GM10847 (cell line): ENCODE data around the gene ACP3.

Experiments
- POLR2A ChIP-seq: IDR thresholded peaks from 2 replicates; pipeline ENCODE4 v1.6.1; 2011; ENCODE audit not compliant: insufficient read length; ENCODE audit errors: extremely low read depth

Gene ACP3

DNA sequence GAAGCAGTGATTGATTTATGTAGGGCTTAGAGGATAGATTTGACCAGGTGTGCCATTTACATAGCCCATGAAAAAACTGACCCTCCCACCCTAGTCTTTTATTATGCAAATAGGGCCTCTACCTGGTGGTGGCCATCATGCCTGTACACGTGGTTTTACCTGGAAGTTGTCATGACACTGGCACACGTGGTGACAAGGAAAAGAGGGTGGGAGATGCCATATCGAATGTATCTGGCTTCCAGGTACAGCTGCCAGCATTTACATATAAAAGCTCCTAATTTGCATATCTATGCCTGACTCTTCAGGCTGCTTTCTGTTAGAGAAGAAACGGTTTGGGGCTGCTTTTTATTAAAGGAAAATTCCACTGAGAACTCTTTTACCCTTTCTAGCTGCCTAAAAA lies 65.1 kb downstream of the ACP3 start:
- no peak for TF ChIP-seq POLR2A

DNA sequence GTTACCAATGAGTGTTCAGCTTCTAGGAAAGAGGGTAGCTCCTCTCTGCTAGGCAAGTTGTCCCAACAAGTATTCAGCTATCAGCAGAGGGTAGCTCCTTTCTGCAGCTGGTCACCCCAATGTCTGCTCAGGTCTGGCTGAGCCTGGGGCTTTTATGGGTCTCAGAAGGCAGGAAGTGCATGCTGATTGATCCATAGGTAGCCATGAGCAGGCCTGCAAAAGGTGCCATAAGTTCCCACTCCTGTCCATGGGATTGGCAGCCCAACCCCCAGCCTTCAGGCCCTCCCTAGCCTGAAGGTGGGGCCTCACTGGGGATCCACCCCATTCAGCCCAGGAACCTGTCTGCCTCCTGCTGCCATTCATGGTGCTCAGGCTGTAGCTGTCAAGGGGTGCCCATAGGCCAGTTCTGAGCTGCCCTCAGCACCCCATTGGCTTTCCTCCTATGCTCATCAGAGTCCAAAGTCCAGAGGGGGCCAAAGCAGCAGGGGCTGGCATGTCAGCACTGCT lies 65.5 kb downstream of the ACP3 start:
- TF ChIP-seq POLR2A, result no peak

DNA sequence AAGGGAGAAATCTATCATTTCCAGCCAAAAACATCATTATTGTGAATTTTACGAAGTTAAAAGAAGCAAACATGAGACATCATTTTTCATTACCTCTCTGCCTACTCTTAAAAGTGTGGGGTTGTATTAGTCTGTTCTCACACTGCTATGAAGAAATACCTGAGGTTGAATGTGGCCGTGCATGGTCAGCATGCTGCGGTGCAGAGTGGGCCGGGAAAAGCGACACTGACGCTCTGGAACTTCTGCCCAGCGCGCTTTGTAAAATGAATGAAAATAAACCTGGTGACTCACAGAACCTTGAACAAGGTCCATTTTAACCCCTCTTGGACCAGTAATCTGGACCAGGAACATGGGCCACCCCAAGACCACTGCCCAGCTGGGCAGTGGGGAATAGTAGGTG lies 69.1 kb downstream of the ACP3 start:
- no peak for TF ChIP-seq POLR2A

DNA sequence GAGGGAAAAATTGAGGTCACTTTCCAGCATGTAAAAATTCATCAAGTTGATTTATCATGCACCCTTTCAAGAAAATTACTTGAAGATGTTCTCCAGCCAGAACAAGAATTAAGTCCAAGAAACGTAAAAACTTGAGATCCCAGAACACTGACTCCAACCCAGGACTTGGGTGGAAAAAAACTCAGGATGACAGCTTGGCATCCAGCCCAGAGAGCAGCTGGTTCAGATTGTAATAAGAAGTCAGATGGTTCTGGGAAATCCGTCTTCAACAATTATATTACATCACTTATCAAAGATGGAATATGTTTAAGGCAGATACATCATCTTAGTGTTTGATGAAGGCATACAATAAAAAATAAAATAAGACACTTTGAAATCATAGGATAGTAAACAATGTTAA lies 77.1 kb downstream of the ACP3 start:
- no peak for TF ChIP-seq POLR2A

DNA sequence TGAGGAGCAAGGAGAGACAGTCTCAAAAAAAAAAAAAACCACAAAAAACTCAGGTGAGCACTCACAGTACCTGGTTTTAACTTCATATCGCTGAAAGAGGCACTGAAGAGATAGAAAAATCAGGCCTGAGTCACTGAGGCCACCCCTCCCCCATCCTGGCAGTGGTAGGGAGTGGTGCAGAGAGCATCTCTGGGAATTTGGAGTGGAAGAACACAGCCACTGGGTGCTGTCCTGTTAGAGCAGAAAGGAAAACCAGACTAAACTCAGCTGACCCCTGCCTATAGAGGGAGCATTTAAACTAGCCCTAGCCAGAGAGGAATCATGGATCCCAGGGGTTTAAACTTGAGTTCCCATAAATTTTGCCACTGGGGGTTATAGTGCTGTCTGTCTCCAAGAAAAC lies 77.9 kb downstream of the ACP3 start:
- TF ChIP-seq POLR2A, result no peak

DNA sequence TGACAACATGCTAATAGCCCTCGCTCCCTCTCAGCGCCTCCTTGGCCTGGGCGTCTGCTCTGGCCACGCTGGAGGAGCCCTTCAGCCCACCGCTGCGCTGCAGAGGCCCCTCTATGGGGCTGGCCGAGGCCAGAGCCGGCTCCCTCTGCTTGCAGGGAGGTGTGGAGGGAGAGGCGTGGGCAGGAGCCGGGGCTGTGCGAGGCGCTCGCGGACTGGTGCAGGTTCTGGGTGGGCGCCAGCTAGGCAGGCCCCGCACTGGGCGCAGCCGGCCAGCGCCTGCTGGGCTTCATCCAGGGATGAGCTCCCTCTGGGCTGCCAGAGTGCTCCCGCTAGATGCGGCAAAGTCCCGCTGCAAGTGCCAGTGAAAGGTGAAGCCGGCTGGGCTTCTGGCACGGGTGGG lies 79.0 kb downstream of the ACP3 start:
- no peak for TF ChIP-seq POLR2A

DNA sequence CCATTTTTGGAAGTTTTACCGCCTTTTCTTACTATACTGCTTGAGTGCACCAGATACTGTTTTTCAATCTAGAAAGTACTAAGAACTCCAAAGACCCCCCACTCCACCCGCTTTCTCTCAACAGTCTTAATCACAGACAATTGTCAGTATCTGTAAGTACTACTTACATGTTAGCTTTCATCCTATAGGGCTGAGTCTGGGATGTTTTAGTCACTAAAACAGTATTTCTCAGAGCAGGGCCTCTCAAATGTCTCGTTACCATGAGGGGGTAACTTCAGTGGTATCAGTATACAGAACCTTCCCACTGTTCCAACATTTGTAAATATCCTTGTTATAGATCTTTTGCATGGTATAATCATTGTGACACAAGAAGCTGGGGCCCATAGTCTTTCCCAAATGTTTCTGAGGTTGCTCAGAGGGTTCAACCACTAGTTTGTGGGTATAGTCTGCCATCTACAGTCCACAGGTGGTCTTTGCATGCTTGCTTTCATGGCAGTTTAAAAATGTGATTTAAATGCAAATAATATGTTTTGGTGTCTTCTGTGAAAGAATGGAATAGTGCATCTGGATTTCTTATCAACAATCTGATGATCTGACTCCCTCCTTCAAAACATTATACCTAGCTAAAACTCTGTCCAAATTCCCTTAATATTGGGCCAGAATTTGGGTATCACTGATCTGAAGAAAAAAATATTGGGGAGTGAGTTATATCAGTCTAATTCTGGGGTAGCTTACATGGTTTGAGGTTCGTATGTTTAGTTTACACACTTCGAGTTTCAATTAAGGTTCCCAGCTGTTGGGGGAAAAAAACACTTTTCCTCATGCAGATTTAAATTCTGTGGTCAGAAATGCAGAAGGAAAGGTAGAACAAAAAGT lies 82.1 kb downstream of the ACP3 start:
- TF ChIP-seq POLR2A, result no peak

DNA sequence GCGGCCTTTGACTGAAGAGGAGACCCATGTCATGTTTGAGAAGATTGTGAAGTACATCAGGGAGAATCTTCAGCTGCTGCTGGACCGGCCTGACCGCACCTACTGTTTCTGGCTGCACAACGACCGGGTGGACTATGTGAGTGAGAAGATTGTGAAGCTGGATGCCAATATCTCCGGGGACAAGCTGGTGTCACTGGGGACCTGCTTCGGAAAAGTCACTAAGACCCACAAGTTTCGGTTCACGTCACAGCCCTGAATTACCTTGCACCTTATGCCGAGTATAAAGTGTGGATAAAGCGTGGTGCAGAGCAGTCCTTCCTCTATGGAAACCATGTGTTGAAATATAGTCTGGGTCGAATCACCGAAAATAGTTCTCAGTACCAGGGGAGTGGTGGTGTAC lies 84.0 kb downstream of the ACP3 start:
- no peak for TF ChIP-seq POLR2A

DNA sequence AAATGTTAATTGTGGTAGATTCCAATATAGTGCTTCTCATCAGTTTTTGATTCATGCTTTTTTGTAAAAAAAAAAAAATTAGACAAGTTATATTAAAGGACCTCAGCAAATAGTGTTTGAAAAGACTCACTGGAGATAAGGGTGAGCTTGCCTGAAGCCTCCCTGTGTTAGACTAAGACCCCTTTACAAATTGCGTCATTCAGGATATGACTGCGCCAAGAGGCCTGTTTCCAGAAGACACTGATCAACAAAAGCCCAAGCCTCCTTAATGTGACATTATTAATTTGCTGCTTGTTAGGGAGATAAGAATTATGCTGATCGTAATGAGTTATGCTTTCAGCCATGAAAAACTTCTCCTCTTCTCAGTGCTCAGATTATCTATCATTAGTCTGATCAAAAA lies 87.1 kb downstream of the ACP3 start:
- no peak for TF ChIP-seq POLR2A

DNA sequence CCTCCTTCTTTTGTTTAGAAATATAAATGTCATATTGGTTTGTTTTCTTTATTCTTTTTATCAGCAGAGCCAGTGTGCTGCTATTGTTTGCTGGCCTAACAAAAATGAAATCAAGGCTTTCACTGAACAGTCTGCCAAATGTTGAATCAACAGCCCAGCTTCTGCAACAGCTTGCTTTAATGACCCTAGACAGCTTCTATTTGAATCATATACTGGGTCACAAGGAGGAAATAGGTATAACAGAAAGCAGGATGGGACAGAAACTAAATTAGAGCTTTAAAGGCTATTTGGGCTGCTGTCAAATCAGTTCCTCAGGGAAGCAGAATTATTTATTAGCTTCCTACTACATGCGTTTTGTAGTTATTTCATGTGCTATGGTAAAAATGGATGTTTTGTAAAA lies 88.0 kb downstream of the ACP3 start:
- no peak for TF ChIP-seq POLR2A

DNA sequence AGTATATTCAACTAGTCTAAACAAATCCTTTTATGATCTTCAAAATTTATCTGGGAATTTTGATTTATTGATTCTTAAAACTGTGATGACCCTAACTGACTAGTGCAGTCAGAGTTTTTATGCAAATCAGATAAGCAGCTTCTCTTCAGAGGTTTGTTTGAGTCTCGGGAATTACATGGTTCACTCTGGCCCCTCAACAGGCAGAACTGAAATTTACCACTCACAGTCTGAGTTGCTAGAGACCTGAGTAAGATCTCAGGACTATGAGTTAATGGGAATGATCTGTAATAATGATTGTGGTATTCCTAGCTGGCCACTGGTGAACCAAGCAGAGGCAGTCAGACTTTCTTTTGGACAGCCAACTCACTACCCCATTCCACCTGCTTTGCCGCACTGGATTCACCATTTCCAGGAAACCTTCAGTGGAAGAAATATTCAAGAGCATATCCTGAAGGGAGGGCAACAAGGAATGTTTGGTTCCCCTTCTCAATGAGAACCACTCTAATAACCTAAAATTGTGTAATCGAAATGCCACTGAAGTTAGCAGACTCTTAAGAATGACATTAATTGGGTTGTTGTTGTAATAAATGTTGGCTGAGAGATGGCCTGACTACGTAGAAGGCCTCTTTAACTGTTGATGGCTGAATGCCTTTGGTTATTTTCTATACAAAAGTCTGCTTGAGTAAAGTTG lies 88.5 kb downstream of the ACP3 start:
- TF ChIP-seq POLR2A, result no peak

DNA sequence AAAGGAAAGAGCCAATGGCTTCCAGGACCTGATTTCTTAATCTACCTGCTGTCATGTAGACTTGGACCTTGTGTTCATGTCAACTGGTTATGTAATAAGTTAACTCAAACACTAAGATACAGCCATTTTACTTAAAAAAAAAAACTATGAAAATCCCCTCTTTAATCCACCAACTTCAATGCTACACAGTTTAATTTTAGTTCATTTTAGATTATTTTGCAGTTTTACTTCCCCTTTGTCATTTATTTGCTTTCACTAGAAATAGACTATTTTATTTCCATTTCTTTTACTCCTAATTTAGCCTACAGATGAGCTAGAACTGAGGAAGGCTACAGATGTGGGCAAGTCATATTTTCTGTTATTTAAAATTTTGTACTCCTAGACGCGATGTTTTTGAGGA lies 89.4 kb downstream of the ACP3 start:
- TF ChIP-seq POLR2A, result no peak

DNA sequence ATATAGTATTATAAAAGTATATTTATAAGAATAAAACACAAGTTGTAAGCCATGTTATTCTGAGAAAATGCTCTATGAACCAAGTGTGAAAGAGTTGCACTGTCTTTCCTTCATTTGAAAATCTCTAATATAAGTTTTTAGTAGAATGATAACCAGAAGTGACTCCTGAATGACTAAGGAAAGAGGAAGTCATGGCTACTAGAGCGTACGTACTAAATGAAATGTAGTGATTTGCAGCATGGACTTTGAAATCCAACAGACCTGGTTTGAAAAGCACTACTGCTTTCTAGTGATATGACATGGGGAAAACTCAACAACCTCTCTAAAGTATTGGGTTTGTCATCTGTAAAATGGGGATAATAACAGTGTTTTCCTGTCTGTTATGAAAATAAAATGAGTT lies 89.8 kb downstream of the ACP3 start:
- no peak for TF ChIP-seq POLR2A
